ENCODE measurements around the gene CFAP46. TPM values are rescaled to one million over a fixed set of nuclear protein-coding genes. Genes with fewer than 3 reads are reported as not detected.
A peak's percentile ranks its signal among the peaks of the same experiment; 100 is the strongest.
"Not testable (repeated sequence)": the region's sequence is repeated elsewhere in the genome, so short reads cannot be mapped to it uniquely, and the experiment has no call there.

CFAP46 gene
- polyA plus RNA-seq, 1 donor from 2014 or later: not detected

GRCh38 chr10:132826524-132827422 is 115.6 kb downstream of the CFAP46 start:
- no peaks in the 10 kb centered on the region for H3K36me3 Mint-ChIP-seq
- H3K27ac Mint-ChIP-seq: no peak overlapping the region
- no peaks in the 10 kb centered on the region for H3K27me3 Mint-ChIP-seq
- no peaks in the 10 kb centered on the region for H3K4me1 Mint-ChIP-seq
- H3K9me3 Mint-ChIP-seq: no peaks in the 10 kb centered on the region
- H3K4me3 Mint-ChIP-seq: no peak overlapping the region

GRCh38 chr10:132825783-132826523 is 116.4 kb downstream of the CFAP46 start:
- not testable (repeated sequence) for H3K9me3 Mint-ChIP-seq, H3K27ac Mint-ChIP-seq, H3K36me3 Mint-ChIP-seq, H3K4me1 Mint-ChIP-seq, H3K4me3 Mint-ChIP-seq, H3K27me3 Mint-ChIP-seq

- no peak overlapping the region for H3K4me3 Mint-ChIP-seq
- peaks cover 5% of the 10 kb centered on the region for H3K27me3 Mint-ChIP-seq
- H3K4me1 Mint-ChIP-seq: peaks cover 0 to 2% (median 0%) of the 10 kb centered on the region in 3 donors
Measured at GRCh38 chr10:132820056-132820455, 122.3 kb downstream of the CFAP46 start.

GRCh38 chr10:132817701-132818211 is 124.6 kb downstream of the CFAP46 start:
- H3K4me3 Mint-ChIP-seq: no peak overlapping the region
- no peak overlapping the region for H3K27ac Mint-ChIP-seq
- H3K36me3 Mint-ChIP-seq: no peaks in the 10 kb centered on the region
- H3K4me1 Mint-ChIP-seq: peaks cover 0 to 2% (median 0%) of the 10 kb centered on the region in 3 donors
- H3K27me3 Mint-ChIP-seq: peaks cover 5% of the 10 kb centered on the region
- H3K9me3 Mint-ChIP-seq: peaks cover 0 to 6% (median 0%) of the 10 kb centered on the region in 3 donors

More at GRCh38 chr10:132820056-132820455, 122.3 kb downstream of the CFAP46 start:
- Mint-ChIP-seq H3K36me3 (no peaks in the 10 kb centered on the region), H3K27ac (peak overlapping the region in 1 of 3 donors; percentile 63), H3K9me3 (peaks cover 0 to 6% (median 0%) of the 10 kb centered on the region in 3 donors)

GRCh38 chr10:132816718-132817117 is 125.7 kb downstream of the CFAP46 start:
- Mint-ChIP-seq H3K4me1 (peaks cover 0 to 2% (median 0%) of the 10 kb centered on the region in 3 donors), H3K27me3 (peaks cover 5% of the 10 kb centered on the region), H3K9me3 (peaks cover 0 to 6% (median 0%) of the 10 kb centered on the region in 3 donors), H3K4me3 (no peak overlapping the region), H3K36me3 (no peaks in the 10 kb centered on the region), H3K27ac (no peak overlapping the region)

GRCh38 chr10:132815168-132815857 is 127.1 kb downstream of the CFAP46 start:
- Mint-ChIP-seq H3K36me3 (no peaks in the 10 kb centered on the region), H3K4me3 (no peak overlapping the region), H3K27me3 (peaks cover 5% of the 10 kb centered on the region)

GRCh38 chr10:132814469-132814856 is 127.9 kb downstream of the CFAP46 start:
- Mint-ChIP-seq H3K4me3 (no peak overlapping the region), H3K9me3 (peaks cover 0 to 6% (median 0%) of the 10 kb centered on the region in 3 donors), H3K36me3 (no peaks in the 10 kb centered on the region), H3K4me1 (peaks cover 0 to 2% (median 0%) of the 10 kb centered on the region in 3 donors), H3K27ac (no peak overlapping the region), H3K27me3 (peaks cover 5% of the 10 kb centered on the region)

More at GRCh38 chr10:132815168-132815857, 127.1 kb downstream of the CFAP46 start:
- H3K27ac Mint-ChIP-seq: peak overlapping the region in 2 of 3 donors; percentile 26 to 62
- H3K9me3 Mint-ChIP-seq: peaks cover 0 to 6% (median 0%) of the 10 kb centered on the region in 3 donors
- peaks cover 0 to 2% (median 0%) of the 10 kb centered on the region in 3 donors for H3K4me1 Mint-ChIP-seq

GRCh38 chr10:132813560-132814468 is 128.6 kb downstream of the CFAP46 start:
- Mint-ChIP-seq H3K4me3 (no peak overlapping the region), H3K36me3 (no peaks in the 10 kb centered on the region), H3K27ac (no peak overlapping the region), H3K27me3 (peaks cover 8% of the 10 kb centered on the region), H3K4me1 (peaks cover 0 to 1% (median 0%) of the 10 kb centered on the region in 3 donors), H3K9me3 (no peaks in the 10 kb centered on the region)

- Mint-ChIP-seq H3K9me3 (no peaks in the 10 kb centered on the region), H3K4me3 (no peak overlapping the region), H3K36me3 (no peaks in the 10 kb centered on the region), H3K4me1 (peaks cover 0 to 1% (median 0%) of the 10 kb centered on the region in 3 donors), H3K27me3 (peaks cover 8% of the 10 kb centered on the region), H3K27ac (no peak overlapping the region)
Measured at GRCh38 chr10:132813001-132813401, 129.4 kb downstream of the CFAP46 start.

GRCh38 chr10:132812520-132812919 is 129.8 kb downstream of the CFAP46 start:
- Mint-ChIP-seq H3K27me3 (peaks cover 8% of the 10 kb centered on the region), H3K4me1 (peaks cover 0 to 1% (median 0%) of the 10 kb centered on the region in 3 donors), H3K9me3 (no peaks in the 10 kb centered on the region), H3K4me3 (no peak overlapping the region), H3K27ac (no peak overlapping the region), H3K36me3 (no peaks in the 10 kb centered on the region)

GRCh38 chr10:132811891-132812481 is 130.4 kb downstream of the CFAP46 start:
- Mint-ChIP-seq H3K4me3 (no peak overlapping the region), H3K4me1 (peaks cover 0 to 1% (median 0%) of the 10 kb centered on the region in 3 donors), H3K9me3 (no peaks in the 10 kb centered on the region), H3K27ac (no peak overlapping the region), H3K36me3 (no peaks in the 10 kb centered on the region), H3K27me3 (peaks cover 6% of the 10 kb centered on the region)

- Mint-ChIP-seq H3K9me3 (no peaks in the 10 kb centered on the region), H3K4me3 (no peak overlapping the region), H3K36me3 (no peaks in the 10 kb centered on the region), H3K27me3 (peaks cover 3% of the 10 kb centered on the region), H3K27ac (no peak overlapping the region), H3K4me1 (peaks cover 0 to 1% (median 0%) of the 10 kb centered on the region in 3 donors)
Measured at GRCh38 chr10:132810807-132811700, 131.3 kb downstream of the CFAP46 start.
